GM12875 (cell line): Measurements from ENCODE around the gene TASOR.
"Not testable (repeated sequence)": the region's sequence is repeated elsewhere in the genome, so short reads cannot be mapped to it uniquely, and the experiment has no call there.

Experiments
- H3K4me3 ChIP-seq: one replicate; pipeline ENCODE4 v1.5.1; 2011; ENCODE audit warnings: low read depth, low read length, control low read depth
- TF ChIP-seq, protein P1 (sequence below): IDR thresholded peaks from 2 replicates; pipeline ENCODE4 v1.5.1; 2011; ENCODE audit warnings: low read depth, mild to moderate bottlenecking, control low read depth, inconsistent platforms, low read length, moderate library complexity, borderline replicate concordance; ENCODE audit not compliant: insufficient read depth

Gene TASOR

DNA sequence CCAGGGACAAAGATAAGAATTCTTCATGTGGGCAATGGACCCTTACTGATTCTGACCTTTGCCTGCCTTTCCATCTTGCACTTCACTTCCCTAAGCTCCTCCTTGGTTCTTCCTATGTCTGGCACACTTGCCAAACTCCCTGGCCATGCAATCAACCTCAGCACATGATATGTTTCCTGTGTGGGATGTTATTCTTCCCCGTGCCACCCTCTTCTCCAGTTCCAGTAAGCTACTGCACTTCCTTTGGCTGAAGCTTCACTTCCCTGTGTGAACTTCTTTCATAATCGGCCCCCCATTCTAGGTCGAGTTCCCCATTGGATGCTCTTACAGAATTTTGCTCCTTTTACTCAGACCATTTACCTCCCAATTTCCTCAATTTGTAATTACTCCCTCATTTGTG is 10.7 kb upstream of the TASOR start:
- TF ChIP-seq, protein P1, sequence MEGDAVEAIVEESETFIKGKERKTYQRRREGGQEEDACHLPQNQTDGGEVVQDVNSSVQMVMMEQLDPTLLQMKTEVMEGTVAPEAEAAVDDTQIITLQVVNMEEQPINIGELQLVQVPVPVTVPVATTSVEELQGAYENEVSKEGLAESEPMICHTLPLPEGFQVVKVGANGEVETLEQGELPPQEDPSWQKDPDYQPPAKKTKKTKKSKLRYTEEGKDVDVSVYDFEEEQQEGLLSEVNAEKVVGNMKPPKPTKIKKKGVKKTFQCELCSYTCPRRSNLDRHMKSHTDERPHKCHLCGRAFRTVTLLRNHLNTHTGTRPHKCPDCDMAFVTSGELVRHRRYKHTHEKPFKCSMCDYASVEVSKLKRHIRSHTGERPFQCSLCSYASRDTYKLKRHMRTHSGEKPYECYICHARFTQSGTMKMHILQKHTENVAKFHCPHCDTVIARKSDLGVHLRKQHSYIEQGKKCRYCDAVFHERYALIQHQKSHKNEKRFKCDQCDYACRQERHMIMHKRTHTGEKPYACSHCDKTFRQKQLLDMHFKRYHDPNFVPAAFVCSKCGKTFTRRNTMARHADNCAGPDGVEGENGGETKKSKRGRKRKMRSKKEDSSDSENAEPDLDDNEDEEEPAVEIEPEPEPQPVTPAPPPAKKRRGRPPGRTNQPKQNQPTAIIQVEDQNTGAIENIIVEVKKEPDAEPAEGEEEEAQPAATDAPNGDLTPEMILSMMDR, result no peak
- H3K4me3 ChIP-seq, result no peak overlapping the region

DNA sequence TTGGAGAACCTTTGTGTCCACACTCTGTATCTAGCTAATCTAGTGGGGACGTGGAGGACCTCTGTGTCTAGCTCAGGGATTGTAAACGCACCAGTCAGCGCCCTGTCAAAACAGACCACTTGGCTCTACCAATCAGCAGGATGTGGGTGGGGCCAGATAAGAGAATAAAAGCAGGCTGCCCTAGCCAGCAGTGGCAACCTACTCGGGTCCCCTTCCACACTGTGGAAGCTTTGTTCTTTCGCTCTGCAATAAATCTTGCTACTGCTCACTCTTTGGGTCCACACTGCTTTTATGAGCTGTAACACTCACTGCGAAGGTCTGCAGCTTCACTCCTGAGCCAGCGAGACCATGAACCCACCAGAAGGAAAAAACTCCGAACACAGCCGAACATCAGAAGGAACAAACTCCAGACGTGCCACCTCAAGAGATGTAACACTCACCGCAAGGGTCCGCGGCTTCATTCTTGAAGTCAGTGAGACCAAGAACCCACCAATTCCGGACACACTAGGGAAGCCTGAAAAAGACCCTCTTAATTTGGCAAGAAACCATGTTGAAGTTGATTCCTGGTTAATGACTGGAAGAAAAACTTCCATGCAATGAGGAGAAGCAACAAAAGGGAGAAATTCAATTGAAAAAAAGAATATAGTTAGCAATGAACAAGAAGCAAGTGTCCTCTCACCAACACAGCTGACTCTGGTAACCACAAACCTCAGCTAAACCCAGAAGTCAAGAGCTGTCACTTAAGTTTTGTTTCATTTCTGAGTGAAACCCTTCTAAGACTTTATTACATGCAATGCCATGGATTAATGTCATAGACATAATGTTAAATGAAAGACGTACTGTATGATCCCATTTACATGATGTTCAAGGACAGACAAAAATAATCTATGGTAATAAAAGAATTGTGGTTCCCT is 9.7 kb upstream of the TASOR start:
- not testable (repeated sequence) for H3K4me3 ChIP-seq

DNA sequence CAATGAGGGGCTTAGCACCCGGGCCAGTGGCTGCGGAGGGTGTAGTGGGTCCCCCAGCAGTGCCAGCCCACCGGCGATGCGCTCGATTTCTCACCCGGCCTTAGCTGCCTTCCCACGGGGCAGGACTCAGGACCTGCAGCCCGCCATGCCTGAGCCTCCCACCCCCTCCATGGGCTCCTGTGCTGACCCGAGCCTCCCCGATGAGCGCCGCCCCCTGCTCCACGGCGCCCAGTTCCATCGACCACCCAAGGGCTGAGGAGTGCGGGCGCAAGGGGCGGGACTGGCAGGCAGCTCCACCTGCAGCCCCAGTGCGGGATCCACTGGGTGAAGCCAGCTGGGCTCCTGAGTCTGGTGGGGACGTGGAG is 8.9 kb upstream of the TASOR start:
- H3K4me3 ChIP-seq, result not testable (repeated sequence)

DNA sequence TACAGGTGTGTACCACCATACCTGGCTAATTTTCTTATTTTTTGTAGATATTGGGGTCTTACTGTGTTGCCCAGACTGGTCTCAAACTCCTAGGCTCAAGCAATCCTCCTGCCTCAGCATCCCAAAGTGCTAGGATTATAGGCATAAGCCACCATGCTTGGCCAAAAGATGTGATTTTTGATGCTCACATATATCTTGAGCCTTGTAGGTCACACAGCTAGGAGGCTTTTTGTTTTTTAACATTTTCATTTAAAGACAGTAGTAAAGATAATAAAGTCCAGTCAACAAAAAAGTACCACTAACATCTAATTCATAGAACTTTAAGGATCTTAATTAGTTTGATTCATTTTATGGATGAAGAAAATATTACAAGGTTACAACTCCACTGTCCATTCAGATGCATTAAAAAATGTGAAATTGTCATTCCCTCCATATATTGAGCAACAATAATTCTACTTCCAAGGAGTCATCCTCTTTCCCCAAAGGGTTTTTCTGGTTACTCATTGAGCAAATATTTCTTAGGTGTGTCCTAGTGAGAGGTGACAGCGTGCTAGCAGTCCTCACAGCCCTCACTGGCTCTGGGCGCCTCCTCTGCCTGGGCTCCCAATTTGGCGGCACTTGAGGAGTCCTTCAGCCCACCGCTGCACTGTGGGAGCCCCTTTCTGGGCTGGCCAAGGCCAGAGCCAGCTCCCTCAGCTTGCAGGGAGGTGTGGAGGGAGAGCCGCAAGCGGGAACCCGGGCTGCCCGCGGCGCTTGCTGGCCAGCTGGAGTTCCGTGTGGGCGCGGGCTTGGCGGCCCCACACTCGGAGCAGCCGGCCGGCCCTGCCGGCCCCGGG is 8.3 kb upstream of the TASOR start:
- no peak overlapping the region for H3K4me3 ChIP-seq
- TF ChIP-seq, protein P1, result no peak

DNA sequence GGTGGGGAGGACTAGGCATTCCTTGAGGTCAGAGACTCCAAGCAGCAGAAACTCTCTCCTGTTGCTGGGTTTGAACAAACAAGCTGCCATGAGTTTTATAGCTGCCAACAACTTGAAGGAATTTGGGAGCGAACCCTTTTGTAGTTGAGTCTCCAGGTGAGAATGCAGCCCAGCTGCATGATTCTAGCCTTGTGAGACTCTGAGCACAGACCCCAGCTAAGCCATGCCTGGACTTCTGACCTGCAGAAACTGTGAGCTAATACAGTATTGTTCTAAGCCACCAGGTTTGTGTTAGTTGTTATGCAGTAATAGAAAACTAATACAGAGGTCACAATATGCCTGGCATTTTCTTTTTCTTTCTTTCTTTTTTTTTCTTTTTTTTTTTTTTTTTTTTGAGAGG is 6.2 kb upstream of the TASOR start:
- TF ChIP-seq, protein P1, result no peak
- H3K4me3 ChIP-seq, result no peak overlapping the region

DNA sequence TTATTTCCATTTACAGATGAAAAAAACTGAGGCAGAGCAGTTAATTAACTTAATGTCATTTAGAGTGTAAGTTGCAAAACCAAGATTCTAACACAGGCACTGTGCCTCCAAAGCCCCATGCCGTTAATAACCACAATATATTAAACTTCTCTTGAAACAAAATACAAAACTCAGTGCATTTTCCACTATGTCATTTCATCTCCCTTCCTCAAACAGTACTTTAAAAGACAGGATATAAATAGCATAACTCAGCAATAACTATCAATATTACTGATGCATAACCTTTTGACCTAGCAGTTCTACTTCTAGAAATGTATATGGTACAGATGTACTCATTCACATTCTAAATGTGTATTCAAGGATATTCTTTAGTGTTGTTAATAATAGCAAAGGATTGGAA is 5.1 kb upstream of the TASOR start:
- TF ChIP-seq, protein P1, result no peak
- H3K4me3 ChIP-seq, result no peak overlapping the region

DNA sequence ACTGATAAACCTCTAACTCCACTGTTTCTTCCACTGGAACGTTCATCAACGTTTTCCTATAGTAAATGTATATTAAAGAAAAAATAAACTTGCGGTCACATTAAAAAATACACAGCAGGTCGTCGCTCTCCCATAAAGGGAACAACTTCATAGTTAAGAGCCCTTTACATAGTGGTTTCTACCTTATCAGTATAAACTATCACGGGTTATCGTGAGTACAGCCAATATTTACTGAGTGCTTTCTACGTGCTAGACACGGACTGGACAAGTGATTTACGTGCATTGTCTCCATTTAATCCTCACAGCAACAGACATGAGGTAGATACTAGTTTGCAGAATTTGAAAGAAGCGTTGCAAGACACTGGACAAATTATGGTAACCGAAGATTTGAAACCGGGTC is 964 bp upstream of the TASOR start:
- no peak overlapping the region for H3K4me3 ChIP-seq
- TF ChIP-seq, protein P1, result no peak
